ENCODE measurements around the gene PDE11A.
"Not testable (repeated sequence)": the region's sequence is repeated elsewhere in the genome, so short reads cannot be mapped to it uniquely, and the experiment has no call there.

Gene PDE11A

DNA sequence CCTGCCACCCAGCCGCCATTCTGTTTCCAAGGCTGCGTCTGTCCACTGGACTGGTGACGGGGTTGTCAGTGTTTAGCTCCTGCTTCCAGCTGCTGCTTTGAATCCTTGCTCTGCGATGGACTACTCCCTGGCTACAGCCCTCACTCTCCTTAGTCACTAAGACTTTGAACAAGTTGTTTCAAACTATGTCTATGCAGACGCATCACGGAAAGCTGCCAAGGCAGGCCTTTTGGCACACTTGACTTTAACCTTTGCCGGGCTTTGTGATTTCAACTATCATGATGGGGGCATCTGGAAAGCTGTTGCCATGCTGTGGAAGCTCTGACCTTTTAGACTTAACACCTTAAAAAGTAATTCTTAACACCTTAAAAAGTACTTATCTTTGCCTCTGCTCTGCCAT, 54.4 kb downstream of the PDE11A start:
- FAIRE-seq (no peak), DNase-seq (ENCODE audit: extremely low spot score, insufficient read length, low read depth) (no peak)

DNA sequence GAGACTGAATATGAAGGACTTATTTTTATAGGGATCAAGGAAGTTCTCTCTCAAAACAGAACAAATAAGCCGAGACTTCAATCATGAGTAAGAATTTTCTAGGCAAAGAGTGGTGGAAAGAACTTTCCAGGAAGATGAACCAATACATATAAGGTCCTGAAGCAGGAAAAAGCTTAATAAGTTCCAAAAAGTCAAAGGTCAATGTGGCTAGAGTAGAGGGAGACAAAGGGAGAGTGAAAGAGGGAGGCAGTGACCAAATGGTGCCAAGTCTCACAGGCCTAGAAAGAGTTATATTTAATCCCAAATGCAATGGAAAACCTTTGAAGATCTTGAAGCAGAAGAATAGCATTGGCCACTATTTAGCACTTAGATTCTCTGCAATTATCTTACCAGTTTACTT, 56.0 kb downstream of the PDE11A start:
- FAIRE-seq (no peak), DNase-seq (ENCODE audit: extremely low spot score, insufficient read length, low read depth) (no peak)

DNA sequence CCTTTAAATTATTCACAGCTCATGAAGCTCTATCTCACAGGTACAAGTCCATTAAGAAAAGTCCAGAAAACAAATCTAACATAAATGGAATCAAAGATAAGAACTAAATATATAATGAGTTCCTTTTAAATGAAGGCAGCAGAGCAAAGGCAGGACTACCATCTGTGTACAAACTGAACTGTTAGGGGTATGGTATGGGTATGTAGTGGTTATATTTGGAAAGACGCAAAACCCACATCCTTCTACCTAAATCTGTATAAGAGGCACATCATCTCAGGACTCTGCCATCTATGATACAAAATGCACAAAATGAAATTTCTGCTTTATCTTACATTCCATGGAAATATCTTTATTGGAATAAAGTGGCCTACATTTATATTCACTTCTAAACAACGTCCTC, 59.9 kb downstream of the PDE11A start:
- DNase-seq (ENCODE audit: extremely low spot score, insufficient read length, low read depth) = no peak
- no peak for FAIRE-seq

DNA sequence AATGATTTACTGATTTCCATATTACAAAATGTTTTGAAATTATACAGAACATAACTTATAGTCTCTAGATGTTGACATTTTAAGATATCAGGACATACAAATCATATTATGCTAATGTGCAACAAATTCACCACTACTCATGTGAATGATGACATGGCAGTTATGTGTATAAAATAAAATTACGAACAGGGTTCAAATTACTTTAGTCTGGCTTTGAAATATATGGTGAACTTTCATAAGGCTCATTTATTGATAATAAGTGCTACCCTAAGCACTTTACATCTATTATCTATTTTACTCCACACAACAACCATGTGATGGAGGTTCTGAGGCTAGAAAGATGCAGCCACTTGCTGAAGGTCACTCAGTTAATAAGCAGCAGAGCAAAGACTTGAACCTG, 62.8 kb downstream of the PDE11A start:
- FAIRE-seq = no peak
- DNase-seq (ENCODE audit: extremely low spot score, insufficient read length, low read depth) = no peak

DNA sequence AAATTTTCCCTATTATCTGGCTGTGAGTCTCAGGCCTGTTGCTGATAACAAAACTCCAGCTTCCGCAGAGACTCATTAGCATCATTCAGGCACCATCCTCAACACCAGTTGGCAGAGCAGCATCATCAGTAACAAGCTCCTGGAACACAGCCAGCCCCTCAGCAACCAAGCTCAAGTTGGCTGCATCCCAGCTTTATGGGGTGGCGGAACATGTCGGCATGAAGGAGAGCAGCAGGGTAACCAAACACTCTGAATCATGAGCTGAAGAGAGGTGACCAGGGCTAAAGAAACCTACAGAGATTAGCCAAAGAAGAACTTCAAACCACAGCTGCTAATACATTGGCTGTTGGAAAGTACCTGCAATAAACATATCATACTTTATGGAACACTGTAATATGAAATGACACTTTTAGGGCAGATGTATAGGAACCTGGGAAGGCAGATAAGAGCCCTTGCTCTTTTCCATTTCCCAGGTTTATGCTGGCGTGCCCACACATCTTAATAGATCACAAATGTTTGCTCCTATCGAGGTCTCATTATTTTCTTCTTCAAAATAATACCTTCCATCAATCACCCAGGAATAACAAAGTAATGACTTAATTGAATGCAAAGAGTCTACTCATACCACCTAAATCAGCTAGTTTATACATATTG, 63.8 kb downstream of the PDE11A start:
- no peak for DNase-seq (ENCODE audit: extremely low spot score, insufficient read length, low read depth)

DNA sequence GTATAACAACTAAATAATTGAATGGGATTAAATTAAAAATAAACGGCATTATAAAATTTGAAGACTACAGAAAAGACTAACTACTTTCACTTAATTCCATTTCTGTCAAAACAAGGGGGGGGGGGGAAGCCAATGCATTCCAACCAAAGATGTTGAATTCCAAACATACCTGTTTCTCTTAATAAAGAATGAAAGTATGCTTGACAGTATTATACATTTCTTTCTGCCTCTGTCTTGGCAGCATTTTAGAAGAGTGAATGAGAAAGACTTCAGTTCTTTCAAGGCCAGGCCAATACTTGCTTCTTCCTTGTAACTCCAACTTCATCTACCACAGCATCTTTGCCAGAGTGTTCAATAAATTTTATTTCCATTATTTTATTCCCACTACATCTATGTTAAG, 65.9 kb downstream of the PDE11A start:
- FAIRE-seq (no peak), DNase-seq (ENCODE audit: extremely low spot score, insufficient read length, low read depth) (no peak)

More for the DNA sequence above, 63.8 kb downstream of the PDE11A start:
- no peak for FAIRE-seq

DNA sequence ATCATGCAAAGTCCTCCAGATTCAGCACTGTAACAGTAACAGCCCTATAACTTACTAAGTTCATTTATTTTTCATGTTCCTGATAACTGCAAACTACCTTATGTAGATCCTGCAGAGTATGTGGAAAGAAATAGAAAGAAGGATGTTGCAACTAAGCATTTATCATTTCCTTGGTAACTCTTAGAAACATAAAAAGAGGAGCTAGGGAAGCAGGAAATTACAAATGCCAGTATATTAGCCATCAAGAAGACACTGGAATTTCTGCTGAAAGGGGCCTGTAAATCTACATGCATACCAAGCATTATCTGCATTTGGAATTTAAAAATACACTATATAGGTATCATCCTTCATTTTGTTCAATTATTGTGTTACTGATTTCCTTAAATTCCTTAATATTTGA, 66.8 kb downstream of the PDE11A start:
- FAIRE-seq (no peak), DNase-seq (ENCODE audit: extremely low spot score, insufficient read length, low read depth) (no peak)

DNA sequence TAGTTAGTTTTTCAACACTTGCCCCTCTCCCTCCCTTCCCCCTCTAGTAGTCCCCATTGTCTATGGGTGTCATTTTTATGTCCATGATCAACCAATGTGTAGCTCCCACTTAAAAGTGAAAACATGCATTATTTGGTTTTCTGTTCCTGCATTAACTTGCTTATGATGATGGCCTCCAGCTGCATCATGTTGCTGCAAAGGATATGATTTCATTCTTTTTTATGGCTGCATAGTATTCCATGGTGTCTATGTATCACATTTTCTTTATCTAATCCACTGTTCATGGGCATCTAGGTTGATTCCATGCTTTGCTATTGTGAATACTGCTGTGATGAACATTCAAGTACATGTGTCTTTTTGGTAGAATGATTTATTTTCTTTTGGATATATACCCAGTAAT, 70.5 kb downstream of the PDE11A start:
- FAIRE-seq (no peak), DNase-seq (ENCODE audit: extremely low spot score, insufficient read length, low read depth) (no peak)

DNA sequence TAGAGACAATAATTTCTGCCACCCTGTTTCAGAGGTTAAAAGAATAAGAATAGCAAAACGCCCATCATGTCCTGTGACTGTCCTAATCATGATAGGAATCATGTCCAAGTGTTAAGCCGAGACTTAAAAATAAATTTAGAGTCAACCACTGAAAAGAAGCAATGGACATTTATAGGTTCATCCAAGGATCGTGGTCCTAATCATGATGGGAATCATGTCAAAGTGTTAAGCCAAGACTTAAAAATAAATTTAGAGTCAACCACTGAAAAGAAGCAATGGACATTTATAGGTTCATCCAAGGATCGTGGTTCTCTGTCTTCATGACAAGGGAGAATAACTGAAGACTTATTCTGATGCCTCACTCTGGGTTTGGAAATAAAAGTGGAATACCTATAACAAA, 73.6 kb downstream of the PDE11A start:
- FAIRE-seq = no peak
- DNase-seq (ENCODE audit: extremely low spot score, insufficient read length, low read depth) = no peak

DNA sequence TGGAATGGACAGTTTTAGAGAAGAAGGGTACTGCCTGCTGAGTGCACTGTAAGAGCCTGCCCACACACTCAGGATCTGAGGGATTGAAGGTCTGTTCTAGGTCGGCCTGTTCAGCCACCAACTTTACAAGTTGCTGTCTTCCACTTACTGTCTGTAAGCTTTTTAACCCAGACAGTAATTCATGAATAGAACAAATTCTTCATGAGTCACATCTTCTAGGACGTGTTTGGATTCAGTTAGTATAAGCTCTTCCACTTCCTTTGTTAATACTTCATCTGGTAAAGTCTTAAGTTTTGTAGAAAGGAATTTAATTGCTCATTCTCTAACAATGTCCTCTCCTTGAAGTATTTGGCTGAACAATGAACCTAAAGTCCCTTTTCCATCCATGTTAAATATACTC, 74.6 kb downstream of the PDE11A start:
- no peak for DNase-seq (ENCODE audit: extremely low spot score, insufficient read length, low read depth)
- no peak for FAIRE-seq

DNA sequence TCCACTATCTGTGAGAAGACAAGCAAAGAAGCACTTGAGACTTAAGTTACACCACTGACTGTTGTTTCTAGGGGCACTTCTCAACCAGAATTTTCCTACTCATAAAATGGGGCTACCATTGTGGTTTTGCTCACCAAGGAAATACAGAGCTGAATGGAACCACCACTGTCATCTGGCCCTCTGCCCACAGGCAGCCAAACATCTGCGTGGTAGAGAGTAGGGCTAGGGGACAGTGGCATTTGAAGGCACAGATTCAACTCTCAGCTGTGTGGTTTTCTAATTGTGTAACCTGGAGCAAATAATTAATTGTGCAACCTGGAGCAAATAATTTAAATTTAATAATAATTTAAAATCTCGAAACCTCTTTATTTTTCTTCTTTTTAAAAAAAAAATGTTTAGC, 79.6 kb downstream of the PDE11A start:
- FAIRE-seq = no peak
- DNase-seq (ENCODE audit: extremely low spot score, insufficient read length, low read depth) = no peak

DNA sequence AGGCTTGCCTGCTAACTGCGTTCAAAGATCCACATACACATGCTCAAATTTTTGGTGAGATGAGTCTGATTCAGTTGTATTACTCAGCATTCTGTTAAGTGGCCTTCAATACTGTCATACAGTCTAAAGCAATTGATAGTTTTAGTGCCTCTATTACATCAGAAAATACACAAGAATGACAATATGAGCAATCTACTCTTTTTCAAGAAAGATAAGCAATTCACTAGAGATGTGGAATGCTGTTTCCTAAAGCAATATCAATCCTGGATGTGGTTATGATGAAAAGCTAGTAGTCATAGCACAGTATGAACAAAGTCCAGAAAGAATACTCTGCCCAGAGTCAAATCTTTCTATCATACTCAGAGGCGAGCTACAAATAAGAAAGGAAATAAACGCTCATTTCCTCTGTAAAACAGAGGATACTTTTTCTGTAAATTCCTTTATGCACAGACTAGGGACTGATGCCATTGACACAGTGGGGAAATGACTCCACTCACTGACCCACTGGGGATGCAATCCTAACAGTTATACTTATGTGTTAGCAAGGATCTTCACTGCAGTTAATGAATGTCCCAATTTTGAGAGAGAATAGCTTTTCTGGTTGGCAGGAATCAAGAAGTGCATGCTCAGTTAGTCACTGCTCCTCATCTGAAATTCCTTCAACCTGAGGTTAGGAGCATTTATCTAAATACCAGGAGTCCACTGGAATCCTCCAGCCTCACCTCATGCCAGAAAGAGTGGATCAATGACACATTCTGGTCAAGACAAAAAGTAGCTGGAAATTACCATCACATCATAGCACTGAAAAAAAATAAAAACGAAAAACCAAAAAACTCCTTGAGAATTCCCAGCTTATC, 83.3 kb downstream of the PDE11A start:
- no peak for FAIRE-seq

DNA sequence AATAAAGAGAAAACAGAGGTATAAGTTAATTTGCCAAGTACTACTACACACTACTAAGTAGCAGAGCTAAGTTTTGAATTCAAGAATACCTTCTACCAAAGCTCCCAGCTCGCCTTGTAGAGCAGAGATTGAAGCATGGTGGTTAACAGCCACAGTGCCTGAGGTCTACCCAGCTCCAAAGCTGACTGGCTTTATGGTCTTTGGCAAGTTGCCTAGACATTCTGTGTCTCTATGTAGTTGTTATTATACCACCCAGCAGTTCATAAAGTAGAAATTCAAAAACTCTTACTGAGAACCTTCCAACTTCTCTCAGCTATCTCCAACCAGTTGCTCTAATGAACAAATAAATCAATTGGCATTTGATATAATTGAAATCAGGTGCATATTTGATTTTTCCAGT, 87.8 kb downstream of the PDE11A start:
- DNase-seq (ENCODE audit: extremely low spot score, insufficient read length, low read depth) (no peak), FAIRE-seq (no peak)

More for the DNA sequence above, 83.3 kb downstream of the PDE11A start:
- no peak for DNase-seq (ENCODE audit: extremely low spot score, insufficient read length, low read depth)

DNA sequence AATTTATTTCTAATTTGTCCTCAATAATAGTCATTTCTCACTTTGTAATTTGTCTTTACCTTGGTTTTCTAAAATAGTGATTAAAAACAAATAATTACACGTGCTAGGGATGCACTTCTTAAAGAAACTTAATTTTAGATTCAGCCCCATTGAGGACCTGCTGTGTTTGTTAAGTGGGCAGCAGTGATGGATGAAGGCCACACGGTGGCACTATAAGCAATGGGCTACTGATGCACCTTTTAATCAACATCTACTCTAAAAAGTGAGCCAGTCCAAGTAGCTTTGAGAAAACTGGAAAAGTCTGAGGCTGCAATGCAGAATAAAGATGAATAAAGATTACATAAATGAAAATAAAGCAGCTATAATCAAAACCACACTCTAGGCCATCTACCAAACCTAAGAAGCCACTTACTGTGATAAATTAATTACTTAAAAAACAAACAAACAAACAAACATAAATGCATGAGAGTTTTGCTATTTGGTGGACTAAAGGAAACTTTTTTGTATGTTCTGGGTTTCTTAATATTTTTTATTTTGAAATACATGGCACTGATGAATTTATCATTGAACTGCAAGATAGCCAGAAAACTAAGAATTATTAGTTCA, 89.3 kb downstream of the PDE11A start:
- DNase-seq (ENCODE audit: extremely low spot score, insufficient read length, low read depth) (peak; percentile 18), FAIRE-seq (peak; percentile 67)

DNA sequence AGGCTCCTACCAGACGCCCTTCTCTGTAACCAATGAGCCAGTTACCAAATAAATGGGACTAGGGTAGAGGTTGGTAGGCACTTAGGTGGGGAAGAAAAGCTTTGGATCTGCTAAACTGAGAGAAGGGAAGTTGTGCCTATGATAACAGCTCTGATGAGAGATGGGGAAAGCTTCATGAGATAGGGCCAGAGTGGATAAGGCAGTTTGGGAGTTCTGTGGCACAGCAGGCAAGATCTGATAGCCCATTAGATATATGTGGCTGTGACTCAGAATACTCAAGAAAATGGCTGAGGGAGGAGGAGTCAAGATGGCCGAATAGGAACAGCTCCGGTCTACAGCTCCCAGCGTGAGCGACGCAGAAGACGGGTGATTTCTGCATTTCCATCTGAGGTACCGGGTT, 99.8 kb downstream of the PDE11A start:
- DNase-seq (ENCODE audit: extremely low spot score, insufficient read length, low read depth) (no peak), FAIRE-seq (no peak)

DNA sequence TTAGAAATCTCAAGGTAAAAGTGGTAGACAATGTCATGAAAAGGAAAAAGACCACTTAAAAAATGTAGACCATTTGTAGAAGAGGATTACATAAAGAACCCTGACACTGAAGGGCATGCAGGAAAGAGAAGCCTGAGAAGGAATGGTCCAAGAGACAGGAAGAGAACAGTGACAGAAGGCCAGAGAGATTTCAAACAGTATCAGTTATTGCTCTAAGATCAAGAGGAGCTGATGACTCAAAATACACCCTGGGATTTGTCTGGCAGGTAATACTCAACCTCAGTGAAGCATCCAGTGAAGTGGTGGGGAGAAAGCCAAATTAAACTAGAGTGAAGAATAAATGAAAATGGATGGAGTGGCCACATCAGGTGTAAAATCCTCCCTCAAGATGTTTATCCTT, 100.5 kb downstream of the PDE11A start:
- FAIRE-seq (no peak), DNase-seq (ENCODE audit: extremely low spot score, insufficient read length, low read depth) (no peak)

DNA sequence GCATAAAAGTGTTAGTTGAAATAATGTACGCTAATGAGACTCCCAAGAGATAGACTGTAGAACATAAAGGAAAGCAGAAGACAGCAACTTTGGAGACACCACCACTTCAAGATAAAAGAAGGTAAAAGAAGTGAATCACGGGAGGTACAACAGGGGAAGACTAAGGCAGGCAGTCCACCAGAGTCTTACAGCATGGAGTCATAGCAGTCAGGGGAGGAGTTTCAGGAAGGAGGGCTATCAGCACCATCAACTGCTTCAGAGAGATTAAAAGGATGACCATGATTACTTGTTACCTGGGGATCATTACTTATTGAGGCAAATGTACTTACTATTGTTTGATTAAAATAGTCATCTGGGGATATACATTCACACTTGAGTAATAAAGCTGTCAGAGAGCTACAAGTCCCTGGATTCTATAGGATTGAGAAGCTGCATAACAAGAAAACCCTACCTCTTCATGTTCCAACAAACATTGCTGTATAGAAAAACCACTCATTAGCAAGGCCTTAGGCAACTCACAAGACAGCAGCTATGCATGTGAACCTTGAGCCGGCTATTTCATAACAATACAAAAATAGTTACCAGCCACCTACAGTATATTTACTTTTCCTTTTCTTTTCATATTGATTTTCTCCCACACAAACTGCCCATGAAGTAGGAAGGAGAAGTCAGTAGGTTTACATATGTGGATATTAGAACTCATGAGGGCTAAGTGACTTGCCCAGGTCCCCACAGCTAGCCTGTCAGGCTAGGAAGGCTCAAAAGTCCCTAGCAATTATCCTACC, 101.7 kb downstream of the PDE11A start:
- FAIRE-seq (no peak), DNase-seq (ENCODE audit: extremely low spot score, insufficient read length, low read depth) (no peak)

DNA sequence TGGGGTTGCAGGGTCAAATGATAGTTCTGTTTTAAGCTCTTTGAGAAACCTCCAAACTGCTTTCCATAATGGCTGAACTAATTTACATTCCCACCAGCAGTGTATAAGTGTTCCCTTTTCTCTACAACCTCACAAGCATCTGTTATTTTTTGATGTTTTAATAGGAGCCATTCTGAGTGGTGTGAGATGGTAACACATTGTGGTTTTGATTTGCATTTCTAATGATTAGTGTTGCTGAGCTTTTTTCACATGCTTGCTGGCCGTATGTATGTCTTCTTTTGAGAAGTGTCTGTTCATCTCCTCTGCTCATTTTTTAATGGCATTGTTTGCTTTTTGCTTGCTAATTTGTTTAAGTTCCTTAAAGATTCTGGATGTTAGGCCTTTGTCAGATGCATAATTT, 107.7 kb downstream of the PDE11A start:
- DNase-seq (ENCODE audit: extremely low spot score, insufficient read length, low read depth) = no peak

DNA sequence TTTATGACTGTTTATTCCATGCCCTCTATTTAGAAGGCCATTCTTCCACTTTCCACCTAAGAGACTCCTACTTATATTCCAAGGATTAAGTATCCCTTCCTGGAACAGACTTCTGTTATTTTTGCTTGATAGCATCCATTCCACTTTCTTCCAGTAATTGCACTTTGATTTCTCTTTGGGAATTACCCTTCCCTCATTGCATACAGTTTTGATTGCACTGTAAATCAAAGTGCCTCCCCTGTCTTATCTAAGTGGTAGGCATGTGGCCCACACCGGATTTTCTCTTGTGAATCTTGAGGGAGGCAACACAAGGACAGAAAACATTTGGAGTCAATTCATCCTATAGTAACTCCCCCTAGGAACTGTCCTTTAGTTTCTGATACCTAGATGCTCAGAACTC, 120.4 kb downstream of the PDE11A start:
- DNase-seq (ENCODE audit: extremely low spot score, insufficient read length, low read depth) (no peak), FAIRE-seq (no peak)

More for the DNA sequence above, 107.7 kb downstream of the PDE11A start:
- no peak for FAIRE-seq

DNA sequence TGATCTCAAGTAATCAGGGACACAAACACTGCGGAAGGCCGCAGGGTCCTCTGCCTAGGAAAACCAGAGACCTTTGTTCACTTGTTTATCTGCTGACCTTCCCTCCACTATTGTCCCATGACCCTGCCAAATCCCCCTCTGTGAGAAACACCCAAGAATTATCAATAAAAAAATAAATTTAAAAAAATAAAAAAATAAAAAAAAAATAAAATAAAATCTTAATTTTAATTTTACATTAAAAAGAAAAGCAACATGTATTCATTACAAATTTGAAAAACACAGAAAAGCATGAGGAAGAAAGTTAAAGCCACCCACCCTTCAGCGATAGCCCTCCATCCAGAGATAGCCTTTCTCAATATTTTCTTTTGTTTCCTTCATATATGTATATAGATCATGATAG, 125.0 kb downstream of the PDE11A start:
- DNase-seq (ENCODE audit: extremely low spot score, insufficient read length, low read depth) = not testable (repeated sequence)

More for the DNA sequence above, 125.0 kb downstream of the PDE11A start:
- not testable (repeated sequence) for FAIRE-seq
